Caco-2 (cell line): ENCODE results near the gene TFPT. TPM values are rescaled to one million over a fixed set of nuclear protein-coding genes. Genes with fewer than 3 reads are reported as not detected.

ENCODE experiments used
- BruUV-seq: library from RNA; stranded (reverse); fragments of 400-500 nt; replicated peaks from 2 replicates; lab custom pipeline; 2021; lab: Mats Ljungman, UMichigan
- CTCF ChIA-PET: fragments of 300-600 bp; sonication (Branson Sonifier 250); formaldehyde crosslinking; loops from one replicate; lab custom pipeline; 2022; ENCODE audit warnings: antibody characterized with exemption; lab: Charles Lee
- POLR2A ChIA-PET: fragments of 300-600 bp; sonication (Branson Sonifier 250); formaldehyde crosslinking; loops from one replicate; lab custom pipeline; 2022; ENCODE audit warnings: antibody characterized with exemption; lab: Charles Lee
- DNase-seq, 2 experiments: peaks; one replicate each; pipeline versions ENCODE4 v3.0.0 to v3.0.0-alpha.2; 2020 to 2022
- H3K27me3 ChIP-seq: replicated peaks from 2 replicates; pipeline ENCODE4 v1.6.0; 2011; ENCODE audit warnings: low read length; ENCODE audit not compliant: control insufficient read depth, insufficient read depth
- H3K36me3 ChIP-seq: 2 replicates; pipeline ENCODE4 v1.5.1; 2011; ENCODE audit warnings: low read length; ENCODE audit not compliant: control insufficient read depth, insufficient read depth
- H3K4me1 ChIP-seq: fragments of 250-450 bp; sonication (Bioruptor Pico); 2 replicates; pipeline ENCODE4 v1.5.1; 2020; ENCODE audit warnings: mild to moderate bottlenecking
- H3K4me3 ChIP-seq: 2 replicates; pipeline ENCODE4 v1.5.1; 2011; ENCODE audit warnings: low read depth, mild to moderate bottlenecking, control low read depth, low read length
- H3K9me3 ChIP-seq: fragments of 250-450 bp; sonication (Bioruptor Pico); 2 replicates; pipeline ENCODE4 v1.5.1; 2020; ENCODE audit warnings: mild to moderate bottlenecking, moderate library complexity
- H3K27ac Mint-ChIP-seq: one replicate; pipeline ENCODE4 v1.8.0; 2022; ENCODE audit warnings: mixed read lengths; ENCODE audit not compliant: unreplicated experiment
- H3K27me3 Mint-ChIP-seq: one replicate; pipeline ENCODE4 v1.8.0; 2022; ENCODE audit warnings: mixed read lengths; ENCODE audit not compliant: insufficient read depth, unreplicated experiment
- H3K36me3 Mint-ChIP-seq: one replicate; pipeline ENCODE4 v1.8.0; 2022; ENCODE audit warnings: mild to moderate bottlenecking, mixed read lengths; ENCODE audit not compliant: insufficient read depth, unreplicated experiment
- H3K4me1 Mint-ChIP-seq: one replicate; pipeline ENCODE4 v1.8.0; 2022; ENCODE audit warnings: low read depth, mixed read lengths; ENCODE audit not compliant: unreplicated experiment
- H3K4me3 Mint-ChIP-seq: one replicate; pipeline ENCODE4 v1.8.0; 2022; ENCODE audit warnings: mild to moderate bottlenecking, moderate library complexity, mixed read lengths; ENCODE audit not compliant: unreplicated experiment
- H3K9me3 Mint-ChIP-seq: one replicate; pipeline ENCODE4 v1.8.0; 2022; ENCODE audit warnings: mixed read lengths; ENCODE audit not compliant: unreplicated experiment
- intact Hi-C: fragments of 100-400 bp; cut with micrococcal nuclease; formaldehyde crosslinking; loops from one replicate; pipeline ENCODE4 v1.10.0; 2022; ENCODE audit not compliant: unreplicated experiment
- total RNA-seq: library from RNA; stranded (reverse); gene quantifications from 2 replicates; pipeline ENCODE4 v1.2.3, GENCODE V29; 2022
- TF ChIP-seq, protein P1 (sequence below), 2 experiments: fragments of 200-600 bp in 1 of 2; IDR thresholded peaks; 1 replicate in 1 of 2; 2 replicates in 1 of 2; pipeline versions ENCODE4 v1.5.1 to v1.8.0; 2011 to 2022; ENCODE audit warnings: antibody characterized with exemption in 1 of 2, control low read depth in 1 of 2, inconsistent platforms in 1 of 2, low read depth in 1 of 2, low read length in 1 of 2, mild to moderate bottlenecking in 1 of 2, moderate library complexity in 1 of 2; ENCODE audit not compliant: insufficient read depth in 1 of 2, severe bottlenecking in 1 of 2, unreplicated experiment in 1 of 2

The TFPT gene
- total RNA-seq, 1 experiment from 2014 or later, result 23.0 TPM

DNA sequence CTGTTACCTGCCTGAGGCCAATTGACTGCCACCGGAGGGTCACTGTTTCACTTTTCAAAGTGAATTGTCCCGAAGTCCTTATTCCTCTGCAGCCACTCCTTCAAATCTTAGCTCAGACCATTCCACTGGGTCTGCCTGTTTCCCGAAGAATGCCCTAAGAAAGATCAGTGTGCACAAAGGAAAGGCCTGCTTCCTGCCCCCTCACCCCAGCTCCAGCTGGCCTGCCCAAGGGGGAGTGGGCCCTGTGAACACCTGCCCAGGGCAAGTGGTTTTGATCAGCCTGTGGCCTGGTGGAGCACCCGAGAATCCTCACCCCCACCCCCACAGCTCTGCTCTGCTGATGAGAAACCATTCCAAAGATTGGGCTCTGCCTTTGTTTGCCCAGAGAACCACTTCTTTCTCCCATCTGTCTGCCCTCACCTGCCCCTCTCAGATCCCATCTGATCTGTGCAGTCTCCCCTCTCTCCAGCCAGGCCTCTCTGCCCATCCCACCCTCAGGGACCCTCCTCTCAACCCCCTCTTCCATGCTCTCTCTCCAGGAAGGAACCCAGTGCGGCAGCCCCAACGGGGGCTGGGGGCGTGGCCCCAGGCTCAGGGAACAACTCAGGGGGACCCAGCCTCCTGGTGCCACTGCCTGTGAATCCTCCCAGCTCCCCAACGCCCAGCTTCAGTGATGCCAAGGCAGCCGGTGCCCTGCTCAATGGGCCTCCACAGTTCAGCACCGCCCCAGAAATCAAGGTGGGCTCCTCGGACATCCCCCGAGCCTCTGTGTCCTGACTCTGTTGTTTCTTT is 33.8 kb upstream of the TFPT start:
- Mint-ChIP-seq H3K4me3 (no peak overlapping the region), H3K4me1 (no peaks in the 10 kb centered on the region), H3K9me3 (no peaks in the 10 kb centered on the region), H3K27me3 (no peaks in the 10 kb centered on the region), H3K36me3 (peaks cover 90% of the 10 kb centered on the region), H3K27ac (no peak overlapping the region)
- Histone ChIP-seq H3K27me3 (no peaks in the 10 kb centered on the region), H3K36me3 (peaks cover 16% of the 10 kb centered on the region), H3K9me3 (no peaks in the 10 kb centered on the region), H3K4me3 (no peak overlapping the region), H3K4me1 (no peaks in the 10 kb centered on the region)
- POLR2A ChIA-PET, result interaction anchor here (0.6 kb wide), 1 partner anchor 19 kb away, joined by 4 read pairs; no protein-coding TSS in a partner anchor
- TF ChIP-seq, protein P1, sequence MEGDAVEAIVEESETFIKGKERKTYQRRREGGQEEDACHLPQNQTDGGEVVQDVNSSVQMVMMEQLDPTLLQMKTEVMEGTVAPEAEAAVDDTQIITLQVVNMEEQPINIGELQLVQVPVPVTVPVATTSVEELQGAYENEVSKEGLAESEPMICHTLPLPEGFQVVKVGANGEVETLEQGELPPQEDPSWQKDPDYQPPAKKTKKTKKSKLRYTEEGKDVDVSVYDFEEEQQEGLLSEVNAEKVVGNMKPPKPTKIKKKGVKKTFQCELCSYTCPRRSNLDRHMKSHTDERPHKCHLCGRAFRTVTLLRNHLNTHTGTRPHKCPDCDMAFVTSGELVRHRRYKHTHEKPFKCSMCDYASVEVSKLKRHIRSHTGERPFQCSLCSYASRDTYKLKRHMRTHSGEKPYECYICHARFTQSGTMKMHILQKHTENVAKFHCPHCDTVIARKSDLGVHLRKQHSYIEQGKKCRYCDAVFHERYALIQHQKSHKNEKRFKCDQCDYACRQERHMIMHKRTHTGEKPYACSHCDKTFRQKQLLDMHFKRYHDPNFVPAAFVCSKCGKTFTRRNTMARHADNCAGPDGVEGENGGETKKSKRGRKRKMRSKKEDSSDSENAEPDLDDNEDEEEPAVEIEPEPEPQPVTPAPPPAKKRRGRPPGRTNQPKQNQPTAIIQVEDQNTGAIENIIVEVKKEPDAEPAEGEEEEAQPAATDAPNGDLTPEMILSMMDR (IDR thresholded peaks at IDR 0.05; ENCODE audit: insufficient read depth in 1 of 2, low read depth in 1 of 2, low read length in 1 of 2, severe bottlenecking in 1 of 2, unreplicated experiment in 1 of 2), result no peak
- intact Hi-C loops, result no loop called here
- DNase-seq, result no peak
- no TSS peak for BruUV-seq
- CTCF ChIA-PET, result no interaction called here

DNA sequence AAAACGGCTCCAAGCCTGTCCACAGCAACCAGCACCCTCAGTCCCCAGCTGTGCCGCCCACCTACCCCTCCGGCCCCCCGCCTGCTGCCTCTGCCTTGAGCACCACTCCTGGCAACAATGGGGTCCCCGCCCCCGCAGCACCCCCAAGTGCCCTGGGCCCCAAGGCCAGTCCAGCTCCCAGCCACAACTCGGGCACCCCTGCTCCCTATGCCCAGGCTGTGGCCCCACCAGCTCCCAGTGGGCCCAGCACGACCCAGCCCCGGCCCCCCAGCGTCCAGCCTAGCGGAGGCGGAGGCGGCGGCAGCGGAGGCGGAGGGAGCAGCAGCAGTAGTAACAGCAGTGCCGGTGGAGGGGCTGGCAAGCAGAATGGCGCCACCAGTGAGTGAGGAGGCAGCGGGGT is 32.7 kb upstream of the TFPT start:
- Mint-ChIP-seq H3K9me3 (no peaks in the 10 kb centered on the region), H3K36me3 (peaks cover 90% of the 10 kb centered on the region), H3K4me1 (no peaks in the 10 kb centered on the region), H3K27me3 (no peaks in the 10 kb centered on the region), H3K27ac (no peak overlapping the region), H3K4me3 (no peak overlapping the region)
- Histone ChIP-seq H3K4me3 (no peak overlapping the region), H3K9me3 (no peaks in the 10 kb centered on the region), H3K36me3 (peaks cover 17% of the 10 kb centered on the region), H3K4me1 (no peaks in the 10 kb centered on the region), H3K27me3 (no peaks in the 10 kb centered on the region)
- TF ChIP-seq, protein P1 (IDR thresholded peaks at IDR 0.05; ENCODE audit: insufficient read depth in 1 of 2, low read depth in 1 of 2, low read length in 1 of 2, severe bottlenecking in 1 of 2, unreplicated experiment in 1 of 2), result no peak
- no TSS peak for BruUV-seq
- intact Hi-C loops, result no loop called here
- DNase-seq, result no peak
- ChIA-PET CTCF (no interaction called here), POLR2A (interaction anchor here (1.1 kb wide), 1 partner anchor 11 kb away, joined by 7 read pairs; the partner anchor contains the start of gene CNOT3)

DNA sequence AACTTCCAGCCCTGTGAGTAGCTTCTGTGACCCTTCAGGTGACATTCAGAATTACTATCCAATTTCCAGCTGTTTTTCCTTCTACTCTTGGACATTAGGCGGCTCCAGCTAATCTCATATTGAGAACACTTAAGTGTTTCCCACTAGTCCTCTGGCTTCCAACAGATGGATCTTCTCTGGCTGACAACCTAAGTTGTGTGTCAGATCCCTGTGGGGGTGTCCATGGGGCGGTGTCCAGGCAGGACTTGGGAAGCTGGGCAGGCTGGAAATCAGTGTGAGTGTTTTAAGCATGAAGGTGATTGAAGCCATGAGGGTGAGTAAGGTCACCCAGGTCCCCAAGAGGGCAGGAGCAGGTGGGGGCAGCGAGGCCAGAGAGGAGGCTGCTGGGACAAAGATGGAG is 32.2 kb upstream of the TFPT start:
- Mint-ChIP-seq H3K4me3 (no peak overlapping the region), H3K27ac (no peak overlapping the region), H3K36me3 (peaks cover 90% of the 10 kb centered on the region), H3K27me3 (no peaks in the 10 kb centered on the region), H3K4me1 (no peaks in the 10 kb centered on the region), H3K9me3 (no peaks in the 10 kb centered on the region)
- Histone ChIP-seq H3K4me1 (no peaks in the 10 kb centered on the region), H3K27me3 (no peaks in the 10 kb centered on the region), H3K36me3 (peaks cover 17% of the 10 kb centered on the region), H3K9me3 (no peaks in the 10 kb centered on the region), H3K4me3 (no peak overlapping the region)
- no TSS peak for BruUV-seq
- intact Hi-C loops, result no loop called here
- TF ChIP-seq, protein P1 (IDR thresholded peaks at IDR 0.05; ENCODE audit: insufficient read depth in 1 of 2, low read depth in 1 of 2, low read length in 1 of 2, severe bottlenecking in 1 of 2, unreplicated experiment in 1 of 2), result peak in 1 of 2 experiments; percentile 12
- ChIA-PET POLR2A (interaction anchor here (1.1 kb wide), 1 partner anchor 10 kb away, joined by 7 read pairs; the partner anchor contains the start of gene CNOT3), CTCF (no interaction called here)
- DNase-seq, result no peak
